Measurements from ENCODE around the gene RPL22. TPM values are rescaled to one million over a fixed set of nuclear protein-coding genes. Genes with fewer than 3 reads are reported as not detected.

The RPL22 gene
- total and polyA plus RNA-seq, 2 of the 13 experiments (the other 11 are each of a cell fraction or from before 2014, with no cell fraction given), result 214 to 545 TPM

- TF ChIP-seq ATF6 (CRISPR knock-in tag; conservative IDR thresholded peaks at IDR 0.05) (no peak), CSRNP2 (CRISPR knock-in tag; conservative IDR thresholded peaks at IDR 0.05; ENCODE audit: low read depth) (no peak), ZSCAN30 (CRISPR knock-in tag; IDR thresholded peaks at IDR 0.05) (no peak), PRDM15 (CRISPR knock-in tag; IDR thresholded peaks at IDR 0.05) (no peak; the same call in 1 of the 2 replicates), ZNF589 (CRISPR knock-in tag; conservative IDR thresholded peaks at IDR 0.05) (no peak), MTA3 (CRISPR knock-in tag; IDR thresholded peaks at IDR 0.05) (no peak), TP53 (CRISPR knock-in tag; conservative IDR thresholded peaks at IDR 0.05) (no peak), ZMYM3 (CRISPR knock-in tag; IDR thresholded peaks at IDR 0.05) (peak; percentile 78), MEIS1 (CRISPR knock-in tag; IDR thresholded peaks at IDR 0.05; ENCODE audit: borderline replicate concordance) (peak; percentile 94), ZNF562 (CRISPR knock-in tag; IDR thresholded peaks at IDR 0.05; ENCODE audit: borderline replicate concordance) (no peak), ZNF225 (CRISPR knock-in tag; IDR thresholded peaks at IDR 0.05) (peak; percentile 53; the same call in 1 of the 2 replicates), REL (CRISPR knock-in tag; conservative IDR thresholded peaks at IDR 0.05) (no peak), ZNF792 (CRISPR knock-in tag; IDR thresholded peaks at IDR 0.05) (peak; percentile 74), ZNF484 (CRISPR knock-in tag; IDR thresholded peaks at IDR 0.05; ENCODE audit: borderline replicate concordance, low read depth) (no peak), ZNF782 (CRISPR knock-in tag; IDR thresholded peaks at IDR 0.05; ENCODE audit: borderline replicate concordance) (peak; percentile 83; the same call in 1 of the 2 replicates), RBAK (CRISPR knock-in tag; IDR thresholded peaks at IDR 0.05) (no peak), POLR2AphosphoS5 (IDR thresholded peaks at IDR 0.05; ENCODE audit: low read depth, low read length) (peak; percentile 58), ATF1 (CRISPR knock-in tag; IDR thresholded peaks at IDR 0.05) (no peak)
Observed at GRCh38 chr1:6205849-6206519, 6.6 kb upstream of the RPL22 start, which contains the start of gene RNF207 (continued).
